Neural progenitor cell (in vitro differentiated cells): ENCODE results near the gene ECM2. TPM values are rescaled to one million over a fixed set of nuclear protein-coding genes. Genes with fewer than 3 reads are reported as not detected.

Experiments used
- DNase-seq: peaks from one replicate; pipeline ENCODE4 v3.0.0-alpha.2; 2016; ENCODE audit warnings: low spot score
- H2AFZ ChIP-seq: fragments of 200-600 bp; sonication (generic); replicated peaks from 2 replicates; pipeline ENCODE4 v1.6.1; 2016; ENCODE audit warnings: antibody characterized with exemption
- H3F3A ChIP-seq: fragments of 200-600 bp; sonication (generic); 2 replicates; pipeline ENCODE4 v1.6.1; 2016; ENCODE audit warnings: antibody characterized with exemption, low read depth
- H3K27ac ChIP-seq: fragments of 200-600 bp; sonication (generic); 2 replicates; pipeline ENCODE4 v1.5.1; 2016; ENCODE audit warnings: mild to moderate bottlenecking
- H3K27me3 ChIP-seq: fragments of 200-600 bp; sonication (generic); 2 replicates; pipeline ENCODE4 v1.6.1; 2016; ENCODE audit warnings: mild to moderate bottlenecking, moderate library complexity
- H3K36me3 ChIP-seq: fragments of 200-600 bp; sonication (generic); 2 replicates; pipeline ENCODE4 v1.5.1; 2016
- H3K4me1 ChIP-seq: fragments of 200-600 bp; sonication (generic); 2 replicates; pipeline ENCODE4 v1.6.1; 2016; ENCODE audit warnings: mixed run types
- H3K4me2 ChIP-seq: fragments of 200-600 bp; sonication (generic); 2 replicates; pipeline ENCODE4 v1.6.1; 2016
- H3K4me3 ChIP-seq: fragments of 200-600 bp; sonication (generic); 2 replicates; pipeline ENCODE4 v1.5.1; 2016
- H3K79me2 ChIP-seq: fragments of 200-600 bp; sonication (generic); 2 replicates; pipeline ENCODE4 v1.6.1; 2016; ENCODE audit warnings: low read depth
- H3K9ac ChIP-seq: fragments of 200-600 bp; sonication (generic); 2 replicates; pipeline ENCODE4 v1.6.1; 2016
- H3K9me3 ChIP-seq: fragments of 200-600 bp; sonication (generic); 2 replicates; pipeline ENCODE4 v1.5.1; 2016; ENCODE audit warnings: low read depth
- H4K20me1 ChIP-seq: fragments of 200-600 bp; sonication (generic); 2 replicates; pipeline ENCODE4 v1.6.1; 2016; ENCODE audit warnings: low read depth
- H3K27ac Mint-ChIP-seq: 3 replicates; pipeline ENCODE4 v1.8.0; 2021; ENCODE audit warnings: mixed read lengths
- H3K27me3 Mint-ChIP-seq: 2 replicates; pipeline ENCODE4 v1.8.0; 2022; ENCODE audit warnings: low read depth, mild to moderate bottlenecking, inconsistent platforms, moderate library complexity, mixed read lengths; ENCODE audit not compliant: insufficient read depth
- H3K36me3 Mint-ChIP-seq: 3 replicates; pipeline ENCODE4 v1.8.0; 2021; ENCODE audit warnings: mixed read lengths
- H3K4me1 Mint-ChIP-seq: 3 replicates; pipeline ENCODE4 v1.8.0; 2021; ENCODE audit warnings: mixed read lengths
- H3K4me3 Mint-ChIP-seq: 3 replicates; pipeline ENCODE4 v1.8.0; 2021; ENCODE audit warnings: mild to moderate bottlenecking, moderate library complexity, mixed read lengths
- H3K9me3 Mint-ChIP-seq: 3 replicates; pipeline ENCODE4 v1.8.0; 2020; ENCODE audit warnings: mixed read lengths
- CTCF ChIP-seq: fragments of 200-600 bp; sonication (generic); IDR thresholded peaks from 2 replicates; pipeline ENCODE4 v1.5.1; 2017; ENCODE audit warnings: antibody characterized with exemption, mild to moderate bottlenecking
- EZH2 ChIP-seq: fragments of 200-600 bp; sonication (generic); IDR thresholded peaks from 2 replicates; pipeline ENCODE4 v1.6.1; 2017; ENCODE audit warnings: antibody characterized with exemption, mild to moderate bottlenecking, moderate library complexity
- EZH2phosphoT487 ChIP-seq: fragments of 200-600 bp; sonication (generic); IDR thresholded peaks from 2 replicates; pipeline ENCODE4 v1.6.1; 2017; ENCODE audit warnings: antibody characterized with exemption
- total RNA-seq: library from RNA; depleted of rRNA; stranded (reverse); fragments of >200 nt; gene quantifications from 2 replicates; pipeline ENCODE4 v1.2.3, GENCODE V29; 2015; ENCODE audit warnings: low replicate concordance

ECM2 gene
- total RNA-seq, 1 donor from 2014 or later, result not detected

GRCh38 chr9:92486371-92486770 lies 49.4 kb downstream of the ECM2 start:
- H3K9me3 Mint-ChIP-seq, result no peaks in the 10 kb centered on the region

GRCh38 chr9:92484563-92484962 lies 51.2 kb downstream of the ECM2 start:
- no peaks in the 10 kb centered on the region for H3K79me2 ChIP-seq
- no peaks in the 10 kb centered on the region for H3K27me3 ChIP-seq
- Mint-ChIP-seq H3K9me3 (no peaks in the 10 kb centered on the region), H3K4me1 (no peaks in the 10 kb centered on the region), H3K27ac (no peak overlapping the region), H3K27me3 (peaks cover 2% of the 10 kb centered on the region), H3K36me3 (no peaks in the 10 kb centered on the region), H3K4me3 (no peak overlapping the region)
- H4K20me1 ChIP-seq, result no peaks in the 10 kb centered on the region
- TF ChIP-seq EZH2, result no peak
- TF ChIP-seq EZH2phosphoT487, result no peak
- TF ChIP-seq CTCF, result no peak
- H3K4me2 ChIP-seq, result no peak overlapping the region
- H3K9ac ChIP-seq, result no peak overlapping the region
- no peaks in the 10 kb centered on the region for H3K36me3 ChIP-seq
- no peaks in the 10 kb centered on the region for H3K9me3 ChIP-seq
- no peaks in the 10 kb centered on the region for H3K4me1 ChIP-seq
- H3F3A ChIP-seq, result no peaks in the 10 kb centered on the region
- no peak overlapping the region for H3K27ac ChIP-seq
- no peak overlapping the region for H2AFZ ChIP-seq
- H3K4me3 ChIP-seq, result no peak overlapping the region
- DNase-seq, result no peak

More at GRCh38 chr9:92486371-92486770, 49.4 kb downstream of the ECM2 start:
- DNase-seq, result no peak
- H3K4me2 ChIP-seq, result no peak overlapping the region
- H3K9me3 ChIP-seq, result no peaks in the 10 kb centered on the region
- no peak overlapping the region for H2AFZ ChIP-seq
- H3K79me2 ChIP-seq, result no peaks in the 10 kb centered on the region
- no peaks in the 10 kb centered on the region for H4K20me1 ChIP-seq
- H3K36me3 ChIP-seq, result no peaks in the 10 kb centered on the region
- Mint-ChIP-seq H3K4me3 (no peak overlapping the region), H3K4me1 (no peaks in the 10 kb centered on the region), H3K36me3 (no peaks in the 10 kb centered on the region), H3K27me3 (peaks cover 2% of the 10 kb centered on the region), H3K27ac (no peak overlapping the region)
- no peak overlapping the region for H3K4me3 ChIP-seq
- H3K9ac ChIP-seq, result no peak overlapping the region
- H3K4me1 ChIP-seq, result no peaks in the 10 kb centered on the region
- H3F3A ChIP-seq, result no peaks in the 10 kb centered on the region
- TF ChIP-seq EZH2, result no peak
- no peak for TF ChIP-seq EZH2phosphoT487
- TF ChIP-seq CTCF, result no peak
- no peak overlapping the region for H3K27ac ChIP-seq
- no peaks in the 10 kb centered on the region for H3K27me3 ChIP-seq

GRCh38 chr9:92483627-92484545 lies 51.9 kb downstream of the ECM2 start:
- Mint-ChIP-seq H3K4me3 (no peak overlapping the region), H3K27me3 (peaks cover 2% of the 10 kb centered on the region), H3K36me3 (no peaks in the 10 kb centered on the region), H3K9me3 (no peaks in the 10 kb centered on the region), H3K27ac (no peak overlapping the region), H3K4me1 (no peaks in the 10 kb centered on the region)
- Histone ChIP-seq H3K9me3 (no peaks in the 10 kb centered on the region), H3K36me3 (no peaks in the 10 kb centered on the region), H4K20me1 (no peaks in the 10 kb centered on the region), H3K79me2 (no peaks in the 10 kb centered on the region), H3K4me3 (no peak overlapping the region), H2AFZ (no peak overlapping the region), H3F3A (no peaks in the 10 kb centered on the region), H3K4me1 (no peaks in the 10 kb centered on the region), H3K4me2 (no peak overlapping the region), H3K27ac (no peak overlapping the region), H3K9ac (no peak overlapping the region), H3K27me3 (no peaks in the 10 kb centered on the region)
- TF ChIP-seq CTCF (no peak), EZH2phosphoT487 (no peak), EZH2 (no peak)
- no peak for DNase-seq
